Prostate gland (tissue), 2 donors: Measurements from ENCODE around the gene CEMIP.

Source experiments
- CTCF ChIP-seq, 4 experiments: fragments of 200-600 bp in 2 of 4; fragments of 450-650 bp in 2 of 4; sonication (generic) in 2 of 4; IDR thresholded peaks; 1 replicate in 3 of 4; 2 replicates in 1 of 4; pipeline ENCODE4 v1.5.1; 2016 to 2019; ENCODE audit warnings: antibody characterized with exemption in 4 of 4, mild to moderate bottlenecking in 2 of 4, moderate library complexity in 2 of 4
- POLR2A ChIP-seq: fragments of 450-650 bp; IDR thresholded peaks from one replicate; pipeline ENCODE4 v1.6.1; 2016; ENCODE audit warnings: antibody characterized with exemption, mild to moderate bottlenecking
- POLR2AphosphoS5 ChIP-seq: sonication (generic); formaldehyde crosslinking; IDR thresholded peaks from one replicate; pipeline ENCODE4 v1.6.1; 2017; ENCODE audit warnings: antibody characterized with exemption

- TF ChIP-seq POLR2AphosphoS5 (no peak), POLR2A (no peak), CTCF (IDR thresholded peaks at IDR 0.05) (no peak)
Measured at GRCh38 chr15:80816936-80817335, 37.8 kb downstream of the CEMIP start.
